OCI-LY1 (cell line): ENCODE data around the gene ZHX3.

Experiments used
- H2AFZ ChIP-seq: fragments of 200-600 bp; sonication (generic), shearing (Covaris generic); 2 replicates; pipeline ENCODE4 v1.6.0; 2014; ENCODE audit warnings: antibody characterized with exemption, mild to moderate bottlenecking, low read length
- H3F3A ChIP-seq: fragments of 200-600 bp; sonication (generic), shearing (Covaris generic); 2 replicates; pipeline ENCODE4 v1.6.0; 2014; ENCODE audit warnings: mild to moderate bottlenecking, antibody characterized with exemption, low read length, moderate library complexity; ENCODE audit not compliant: insufficient read depth
- H3K27ac ChIP-seq: fragments of 200-600 bp; sonication (generic); 2 replicates; pipeline ENCODE4 v1.5.1; 2014; ENCODE audit warnings: low read length, mixed run types, mild to moderate bottlenecking, low read depth; ENCODE audit not compliant: poor library complexity, severe bottlenecking
- H3K27me3 ChIP-seq: fragments of 200-600 bp; sonication (generic); 2 replicates; pipeline ENCODE4 v1.6.0; 2014; ENCODE audit warnings: antibody characterized with exemption, mild to moderate bottlenecking, low read length, moderate library complexity; ENCODE audit not compliant: insufficient read depth
- H3K36me3 ChIP-seq: fragments of 200-600 bp; sonication (generic); 2 replicates; pipeline ENCODE4 v1.6.1; 2014; ENCODE audit warnings: mild to moderate bottlenecking, antibody characterized with exemption, low read length, moderate library complexity, mixed read lengths; ENCODE audit not compliant: insufficient read depth
- H3K4me1 ChIP-seq: fragments of 200-600 bp; sonication (generic); 2 replicates; pipeline ENCODE4 v1.5.1; 2014; ENCODE audit warnings: mild to moderate bottlenecking, low read length, moderate library complexity; ENCODE audit not compliant: insufficient read depth, severe bottlenecking
- H3K4me2 ChIP-seq: fragments of 200-600 bp; sonication (generic), shearing (Covaris generic); 2 replicates; pipeline ENCODE4 v1.6.1; 2014; ENCODE audit warnings: low read length
- H3K4me3 ChIP-seq: fragments of 200-600 bp; sonication (generic); 2 replicates; pipeline ENCODE4 v1.5.1; 2014; ENCODE audit warnings: low read length, low read depth, mild to moderate bottlenecking, mixed read lengths; ENCODE audit not compliant: poor library complexity, severe bottlenecking
- H3K79me2 ChIP-seq: fragments of 200-600 bp; shearing (Covaris generic); 2 replicates; pipeline ENCODE4 v1.6.1; 2016; ENCODE audit warnings: mixed run types, low read length, mixed read lengths; ENCODE audit not compliant: insufficient read depth
- H3K9ac ChIP-seq: fragments of 200-600 bp; sonication (generic), shearing (Covaris generic); 2 replicates; pipeline ENCODE4 v1.6.1; 2014; ENCODE audit warnings: mild to moderate bottlenecking, low read length, mixed read lengths
- H3K9me2 ChIP-seq: fragments of 200-600 bp; sonication (generic), shearing (Covaris generic); 2 replicates; pipeline ENCODE4 v1.6.1; 2014; ENCODE audit warnings: low read depth, mild to moderate bottlenecking, low read length, mixed read lengths
- H3K9me3 ChIP-seq: fragments of 200-600 bp; shearing (Covaris generic); 2 replicates; pipeline ENCODE4 v1.6.1; 2014; ENCODE audit warnings: low read length, mixed read lengths
- H4K20me1 ChIP-seq: fragments of 200-600 bp; sonication (generic), shearing (Covaris generic); 2 replicates; pipeline ENCODE4 v1.6.0; 2016; ENCODE audit warnings: mild to moderate bottlenecking, low read length; ENCODE audit not compliant: insufficient read depth
- EZH2 ChIP-seq: fragments of 200-600 bp; sonication (generic), shearing (Covaris generic); IDR thresholded peaks from 2 replicates; pipeline ENCODE4 v1.8.0; 2017; ENCODE audit warnings: borderline replicate concordance, mixed run types, mild to moderate bottlenecking, antibody characterized with exemption, low read length, moderate library complexity, mixed read lengths
- TF ChIP-seq, protein P1 (sequence below): fragments of 200-600 bp; sonication (generic), shearing (Covaris generic); IDR thresholded peaks from 2 replicates; pipeline ENCODE4 v1.5.1; 2017; ENCODE audit warnings: mild to moderate bottlenecking, antibody characterized with exemption, low read length, moderate library complexity, mixed read lengths

ZHX3 gene

GRCh38 chr20:41175201-41175651, 142.3 kb downstream of the ZHX3 start:
- Histone ChIP-seq H3K9me2 (no peaks in the 10 kb centered on the region), H3K36me3 (peaks cover 69% of the 10 kb centered on the region), H3K4me2 (no peak overlapping the region), H3K4me1 (no peaks in the 10 kb centered on the region), H3K27ac (no peak overlapping the region), H2AFZ (no peak overlapping the region), H3K4me3 (no peak overlapping the region), H3K9ac (no peak overlapping the region), H3K9me3 (no peaks in the 10 kb centered on the region), H3K79me2 (no peaks in the 10 kb centered on the region), H4K20me1 (no peaks in the 10 kb centered on the region), H3F3A (no peaks in the 10 kb centered on the region), H3K27me3 (no peaks in the 10 kb centered on the region)
- TF ChIP-seq, protein P1, sequence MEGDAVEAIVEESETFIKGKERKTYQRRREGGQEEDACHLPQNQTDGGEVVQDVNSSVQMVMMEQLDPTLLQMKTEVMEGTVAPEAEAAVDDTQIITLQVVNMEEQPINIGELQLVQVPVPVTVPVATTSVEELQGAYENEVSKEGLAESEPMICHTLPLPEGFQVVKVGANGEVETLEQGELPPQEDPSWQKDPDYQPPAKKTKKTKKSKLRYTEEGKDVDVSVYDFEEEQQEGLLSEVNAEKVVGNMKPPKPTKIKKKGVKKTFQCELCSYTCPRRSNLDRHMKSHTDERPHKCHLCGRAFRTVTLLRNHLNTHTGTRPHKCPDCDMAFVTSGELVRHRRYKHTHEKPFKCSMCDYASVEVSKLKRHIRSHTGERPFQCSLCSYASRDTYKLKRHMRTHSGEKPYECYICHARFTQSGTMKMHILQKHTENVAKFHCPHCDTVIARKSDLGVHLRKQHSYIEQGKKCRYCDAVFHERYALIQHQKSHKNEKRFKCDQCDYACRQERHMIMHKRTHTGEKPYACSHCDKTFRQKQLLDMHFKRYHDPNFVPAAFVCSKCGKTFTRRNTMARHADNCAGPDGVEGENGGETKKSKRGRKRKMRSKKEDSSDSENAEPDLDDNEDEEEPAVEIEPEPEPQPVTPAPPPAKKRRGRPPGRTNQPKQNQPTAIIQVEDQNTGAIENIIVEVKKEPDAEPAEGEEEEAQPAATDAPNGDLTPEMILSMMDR, result no peak
- no peak for TF ChIP-seq EZH2

DNA sequence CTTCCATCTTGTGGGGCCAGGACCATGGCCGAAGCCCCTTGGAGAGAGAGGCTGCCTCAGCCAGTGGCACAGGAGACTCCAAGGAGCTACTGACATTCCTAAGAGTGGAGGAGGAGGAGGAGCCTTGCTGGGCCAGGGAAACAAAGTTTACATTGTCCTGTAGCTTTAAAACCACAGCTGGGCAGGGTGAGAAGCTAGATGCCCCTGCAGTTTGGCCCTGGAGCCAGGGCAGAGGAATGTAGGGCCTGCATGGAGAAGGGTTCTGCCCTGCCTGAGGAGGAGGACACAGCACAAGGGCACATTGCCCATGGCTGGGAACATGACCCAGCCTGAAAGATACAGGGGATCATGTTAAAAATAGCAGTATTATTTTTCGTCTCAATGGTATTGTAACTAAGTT, 142.7 kb downstream of the ZHX3 start:
- no peaks in the 10 kb centered on the region for H3K27me3 ChIP-seq
- peaks cover 73% of the 10 kb centered on the region for H3K36me3 ChIP-seq
- no peaks in the 10 kb centered on the region for H3F3A ChIP-seq
- H4K20me1 ChIP-seq, result no peaks in the 10 kb centered on the region
- H3K4me1 ChIP-seq, result no peaks in the 10 kb centered on the region
- H3K9ac ChIP-seq, result no peak overlapping the region
- H3K9me2 ChIP-seq, result no peaks in the 10 kb centered on the region
- no peak overlapping the region for H3K27ac ChIP-seq
- no peak overlapping the region for H2AFZ ChIP-seq
- no peak overlapping the region for H3K4me3 ChIP-seq
- no peaks in the 10 kb centered on the region for H3K79me2 ChIP-seq
- TF ChIP-seq EZH2, result no peak
- TF ChIP-seq, protein P1, result no peak
- no peak overlapping the region for H3K4me2 ChIP-seq
- no peaks in the 10 kb centered on the region for H3K9me3 ChIP-seq

DNA sequence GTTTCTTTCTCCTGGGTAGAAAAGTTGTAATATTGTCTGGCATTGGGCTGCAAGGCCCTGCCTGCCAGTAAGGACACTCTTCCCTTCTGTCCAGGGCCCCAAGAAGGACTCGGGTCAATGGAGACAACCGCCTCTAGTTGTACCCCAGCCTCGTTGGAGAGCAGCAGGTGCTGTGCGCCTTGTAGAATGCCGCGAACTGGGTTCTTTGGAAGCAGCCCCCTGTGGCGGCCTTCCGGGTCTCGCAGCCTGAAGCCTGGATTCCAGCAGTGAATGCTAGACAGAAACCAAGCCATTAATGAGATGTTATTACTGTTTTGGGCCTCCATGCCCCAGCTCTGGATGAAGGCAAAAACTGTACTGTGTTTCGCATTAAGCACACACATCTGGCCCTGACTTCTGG, 143.2 kb downstream of the ZHX3 start:
- H3K4me3 ChIP-seq, result no peak overlapping the region
- H3F3A ChIP-seq, result no peaks in the 10 kb centered on the region
- peaks cover 77% of the 10 kb centered on the region for H3K36me3 ChIP-seq
- H3K4me2 ChIP-seq, result no peak overlapping the region
- no peak overlapping the region for H3K27ac ChIP-seq
- H3K4me1 ChIP-seq, result no peaks in the 10 kb centered on the region
- H3K79me2 ChIP-seq, result no peaks in the 10 kb centered on the region
- H2AFZ ChIP-seq, result no peak overlapping the region
- no peak for TF ChIP-seq EZH2
- TF ChIP-seq, protein P1, result no peak
- no peaks in the 10 kb centered on the region for H3K27me3 ChIP-seq
- no peaks in the 10 kb centered on the region for H3K9me3 ChIP-seq
- no peak overlapping the region for H3K9ac ChIP-seq
- no peaks in the 10 kb centered on the region for H3K9me2 ChIP-seq
- no peaks in the 10 kb centered on the region for H4K20me1 ChIP-seq
